Kidney capillary endothelial cell (primary cell): ENCODE results near the gene ABLIM1.

Experiments used
- DNase-seq: peaks from one replicate; pipeline ENCODE4 v3.0.0-alpha.2; 2018; ENCODE audit warnings: low spot score

The ABLIM1 gene

GRCh38 chr10:114680543-114681117, 22.6 kb upstream of the ABLIM1 start:
- DNase-seq: no peak

- DNase-seq: no peak
Measured at GRCh38 chr10:114679552-114679951, 21.5 kb upstream of the ABLIM1 start.

- DNase-seq: no peak
Measured at GRCh38 chr10:114678820-114679219, 20.7 kb upstream of the ABLIM1 start.

- DNase-seq: no peak
Measured at GRCh38 chr10:114678336-114678735, 20.3 kb upstream of the ABLIM1 start.

GRCh38 chr10:114674346-114674745, 16.3 kb upstream of the ABLIM1 start:
- DNase-seq: no peak

GRCh38 chr10:114669648-114670047, 11.6 kb upstream of the ABLIM1 start:
- DNase-seq: no peak

GRCh38 chr10:114668375-114669080, 10.5 kb upstream of the ABLIM1 start:
- DNase-seq: no peak

- DNase-seq: no peak
Measured at GRCh38 chr10:114665873-114666272, 7.8 kb upstream of the ABLIM1 start.

- no peak for DNase-seq
Measured at GRCh38 chr10:114665406-114665805, 7.3 kb upstream of the ABLIM1 start.

- DNase-seq: no peak
Measured at GRCh38 chr10:114664127-114664526, 6.1 kb upstream of the ABLIM1 start.

- no peak for DNase-seq
Measured at GRCh38 chr10:114663626-114664025, 5.6 kb upstream of the ABLIM1 start.

- DNase-seq: no peak
Measured at GRCh38 chr10:114662646-114663217, 4.7 kb upstream of the ABLIM1 start.

GRCh38 chr10:114661212-114661880, 3.3 kb upstream of the ABLIM1 start:
- DNase-seq: no peak

GRCh38 chr10:114655671-114656070, 2.4 kb downstream of the ABLIM1 start:
- DNase-seq: no peak

- no peak for DNase-seq
Measured at GRCh38 chr10:114654822-114655575, 3.1 kb downstream of the ABLIM1 start.

- no peak for DNase-seq
Measured at GRCh38 chr10:114653926-114654325, 4.1 kb downstream of the ABLIM1 start.

GRCh38 chr10:114652402-114653368, 5.4 kb downstream of the ABLIM1 start:
- DNase-seq: no peak

- no peak for DNase-seq
Measured at GRCh38 chr10:114650831-114651230, 7.2 kb downstream of the ABLIM1 start.

GRCh38 chr10:114650266-114650665, 7.8 kb downstream of the ABLIM1 start:
- no peak for DNase-seq

GRCh38 chr10:114649217-114649903, 8.7 kb downstream of the ABLIM1 start:
- DNase-seq: no peak

GRCh38 chr10:114648368-114648767, 9.7 kb downstream of the ABLIM1 start:
- no peak for DNase-seq
